ENCODE measurements around the gene NKX3-2. TPM values are rescaled to one million over a fixed set of nuclear protein-coding genes. Genes with fewer than 3 reads are reported as not detected.

The NKX3-2 gene
- total and polyA plus RNA-seq, 2 of the 8 experiments (the other 6 are each of a cell fraction or from before 2014, with no cell fraction given): 0.13 TPM; not detected in 1

GRCh38 chr4:13580036-13580435, 35.7 kb upstream of the NKX3-2 start:
- H3K14ac ChIP-seq (ENCODE audit: insufficient read length): no peak overlapping the region
- H3K79me2 ChIP-seq (ENCODE audit: control insufficient read depth in 1 of 2, insufficient read depth in 2 of 2, low read length in 2 of 2): no peaks in the 10 kb centered on the region
- no peak overlapping the region for H3K27ac ChIP-seq (ENCODE audit: low read depth, low read length)
- TF ChIP-seq EZH2 (IDR thresholded peaks at IDR 0.05; ENCODE audit: low read depth, low read length, severe bottlenecking): no peak
- no peak for TF ChIP-seq RXRA (IDR thresholded peaks at IDR 0.05; ENCODE audit: insufficient read depth, low read depth, low read length)
- no peak for TF ChIP-seq RNF2 (IDR thresholded peaks at IDR 0.05; ENCODE audit: borderline replicate concordance, low read depth, low read length, missing control alignments, poor library complexity, severe bottlenecking)
- TF ChIP-seq SP2 (IDR thresholded peaks at IDR 0.05; ENCODE audit: low read length): no peak
- no peak for TF ChIP-seq GTF2F1 (IDR thresholded peaks at IDR 0.05; ENCODE audit: borderline replicate concordance, low read depth, low read length)
- TF ChIP-seq POU5F1 (IDR thresholded peaks at IDR 0.05; ENCODE audit: low read depth, low read length): no peak
- TF ChIP-seq SP4 (IDR thresholded peaks at IDR 0.05; ENCODE audit: low read length): no peak
- TF ChIP-seq TAF1 (IDR thresholded peaks at IDR 0.05; ENCODE audit: low read depth, low read length): no peak
- TF ChIP-seq CREB1 (IDR thresholded peaks at IDR 0.05): no peak
- TF ChIP-seq MAFK (IDR thresholded peaks at IDR 0.05; ENCODE audit: low read depth, low read length): no peak
- H3K18ac ChIP-seq (ENCODE audit: extremely low read depth, low read length): no peak overlapping the region
- H3K36me3 ChIP-seq (ENCODE audit: control insufficient read depth in 2 of 4, insufficient read depth in 4 of 4, low read length in 3 of 4): peaks cover 2 to 56% (median 37%) of the 10 kb centered on the region in 4 experiments; a peak in 7 of 8 replicates
- H2AFZ ChIP-seq (ENCODE audit: low read length): no peak overlapping the region
- H3K23ac ChIP-seq (ENCODE audit: insufficient read length): no peak overlapping the region
- ChIA-PET CTCF (ENCODE audit: partially characterized antibody) (interaction anchor here (0.7 kb wide), 1 partner anchor 40 kb away, joined by 3 read pairs; no protein-coding TSS in a partner anchor), POLR2A (ENCODE audit: partially characterized antibody) (no interaction called here)
- WGBS, 2 experiments (ENCODE audit: extremely low coverage in 1 of 2, insufficient coverage in 1 of 2, insufficient read length in 1 of 2, insufficient replicate concordance in 2 of 2, low coverage in 1 of 2, low lambda C conversion rate in 2 of 2, missing lambda C conversion rate in 1 of 2): 87% methylated on average over 2 of the region's 2 CpGs; no CpG with 5 or more reads in 1 of the 2 experiments
- no peak overlapping the region for H3K4ac ChIP-seq (replicated peaks; ENCODE audit: insufficient read length, low read depth, low read length)
- H3K9ac ChIP-seq (replicated peaks in 1 of 4; ENCODE audit: extremely low read depth in 1 of 4, low read depth in 3 of 4, low read length in 3 of 4): no peak overlapping the region
- no peak overlapping the region for H2BK20ac ChIP-seq (ENCODE audit: low read length)
- H3K9me3 ChIP-seq (ENCODE audit: insufficient read depth in 2 of 2, low read depth in 1 of 2, low read length in 1 of 2): no peaks in the 10 kb centered on the region
- H2AK5ac ChIP-seq (ENCODE audit: low read depth, low read length): no peak overlapping the region
- no peak overlapping the region for H4K5ac ChIP-seq (ENCODE audit: insufficient read length, low read depth, low read length)
- H3K23me2 ChIP-seq (ENCODE audit: low read depth, low read length): no peaks in the 10 kb centered on the region; the same call in 1 of the 2 replicates
- H3K79me1 ChIP-seq (ENCODE audit: low read depth, low read length): no peaks in the 10 kb centered on the region
- no peak overlapping the region for H3K56ac ChIP-seq (replicated peaks; ENCODE audit: insufficient read length, low read depth, low read length)
- FAIRE-seq: no peak
- no peak overlapping the region for H2BK120ac ChIP-seq (replicated peaks; ENCODE audit: low read depth, low read length)
- peaks cover 0 to 2% of the 10 kb centered on the region in 2 experiments for H4K20me1 ChIP-seq (replicated peaks in 1 of 2; ENCODE audit: control insufficient read depth in 1 of 2, insufficient read depth in 2 of 2, low read length in 2 of 2)
- H4K8ac ChIP-seq (ENCODE audit: extremely low read depth, insufficient read depth, low read length): no peak overlapping the region
- no peak overlapping the region for H2BK15ac ChIP-seq (ENCODE audit: low read length)
- no peak overlapping the region for H2BK5ac ChIP-seq (ENCODE audit: low read depth, low read length)
- no peak overlapping the region for H3K4me3 ChIP-seq (ENCODE audit: extremely low read depth in 1 of 4, insufficient read depth in 2 of 4, low read depth in 3 of 4, low read length in 4 of 4)
- peaks cover 0 to 1% (median 0%) of the 10 kb centered on the region in 4 experiments; a peak in 1 of 7 replicates for H3K27me3 ChIP-seq (replicated peaks in 1 of 4; ENCODE audit: control insufficient read depth in 3 of 4, extremely low read depth in 1 of 4, insufficient read depth in 3 of 4, low read length in 3 of 4)
- DNase-seq (ENCODE audit: low read depth in 1 of 2, low spot score in 2 of 2): no peak
- H4K91ac ChIP-seq (replicated peaks; ENCODE audit: insufficient read length, low read length): no peak overlapping the region
- no peak overlapping the region for H2BK12ac ChIP-seq (ENCODE audit: low read depth, low read length)
- no peak overlapping the region for H3K4me2 ChIP-seq (ENCODE audit: insufficient read depth in 1 of 2, low read depth in 2 of 2, low read length in 2 of 2)
- no peaks in the 10 kb centered on the region for H3K4me1 ChIP-seq (replicated peaks in 1 of 4; ENCODE audit: control insufficient read depth in 3 of 4, insufficient read depth in 4 of 4, low read length in 3 of 4)

Measured in H1 (cell line).